Esophagus muscularis mucosa (tissue), 4 donors: ENCODE measurements around the gene USH1G. TPM values are rescaled to one million over a fixed set of nuclear protein-coding genes. Genes with fewer than 3 reads are reported as not detected.

Experiments used
- DNase-seq: peaks from one replicate; pipeline ENCODE4 v3.0.0-alpha.2; 2017; ENCODE audit errors: extremely low spot score
- H3K27ac ChIP-seq, 4 donors: fragments of 200-600 bp; sonication (generic); replicated peaks in 1 of 4; 1 replicate in 3 of 4; 2 replicates in 1 of 4; pipeline ENCODE4 v1.5.1; 2016 to 2019; ENCODE audit warnings: mild to moderate bottlenecking in 1 of 4
- H3K27me3 ChIP-seq, 4 donors: fragments of 200-600 bp; sonication (generic); one replicate each; pipeline versions ENCODE4 v1.5.1 to v1.6.0; 2016 to 2019
- H3K36me3 ChIP-seq, 4 donors: fragments of 200-600 bp; sonication (generic); one replicate each; pipeline ENCODE4 v1.5.1; 2016 to 2019
- H3K4me1 ChIP-seq, 4 donors: fragments of 200-600 bp; sonication (generic); one replicate each; pipeline ENCODE4 v1.5.1; 2016 to 2019
- H3K4me3 ChIP-seq, 4 donors: fragments of 200-600 bp; sonication (generic); 1 replicate in 2 of 4; 2 replicates in 2 of 4; pipeline ENCODE4 v1.5.1; 2016 to 2019; ENCODE audit warnings: mild to moderate bottlenecking in 4 of 4, moderate library complexity in 1 of 4
- H3K9me3 ChIP-seq, 4 donors: fragments of 200-600 bp; sonication (generic); 1 replicate in 3 of 4; 2 replicates in 1 of 4; pipeline ENCODE4 v1.5.1; 2016 to 2019
- EP300 ChIP-seq: sonication (generic); formaldehyde crosslinking; IDR thresholded peaks from one replicate; pipeline ENCODE4 v1.6.1; 2017; ENCODE audit warnings: antibody characterized with exemption
- POLR2A ChIP-seq: fragments of 450-650 bp; IDR thresholded peaks from one replicate; pipeline ENCODE4 v1.6.1; 2017; ENCODE audit warnings: antibody characterized with exemption, moderate library complexity, mild to moderate bottlenecking, low read depth
- POLR2AphosphoS5 ChIP-seq, 2 donors: sonication (generic); formaldehyde crosslinking; IDR thresholded peaks; one replicate each; pipeline ENCODE4 v1.6.1; 2017; ENCODE audit warnings: antibody characterized with exemption in 2 of 2
- WGBS: methylation state at CpG from one replicate; pipeline ENCODE4 v1.1.5; 2018; 5-methylcytosine and 5-hydroxymethylcytosine counted together
- intact Hi-C: fragments of 100-400 bp; cut with DNase I; formaldehyde crosslinking; loops from one replicate; pipeline ENCODE4 v1.15.1; 2023
- total RNA-seq, 4 donors: library from RNA; depleted of rRNA; stranded (reverse); fragments of >200 nt; gene quantifications; one replicate each; pipeline versions ENCODE4 v1.1.0 to v1.2.1, GENCODE V29; 2016
- TF ChIP-seq, protein P1 (sequence below), 3 experiments: fragments of 200-600 bp in 2 of 3; fragments of 450-650 bp in 1 of 3; sonication (generic) in 2 of 3; IDR thresholded peaks; one replicate each; pipeline ENCODE4 v1.5.1; 2017 to 2019; ENCODE audit warnings: antibody characterized with exemption in 3 of 3, mild to moderate bottlenecking in 2 of 3, moderate library complexity in 1 of 3

USH1G gene
- under 1 TPM in 1 of 4 donors, not detected in 3; 0.39 TPM for total RNA-seq

DNA sequence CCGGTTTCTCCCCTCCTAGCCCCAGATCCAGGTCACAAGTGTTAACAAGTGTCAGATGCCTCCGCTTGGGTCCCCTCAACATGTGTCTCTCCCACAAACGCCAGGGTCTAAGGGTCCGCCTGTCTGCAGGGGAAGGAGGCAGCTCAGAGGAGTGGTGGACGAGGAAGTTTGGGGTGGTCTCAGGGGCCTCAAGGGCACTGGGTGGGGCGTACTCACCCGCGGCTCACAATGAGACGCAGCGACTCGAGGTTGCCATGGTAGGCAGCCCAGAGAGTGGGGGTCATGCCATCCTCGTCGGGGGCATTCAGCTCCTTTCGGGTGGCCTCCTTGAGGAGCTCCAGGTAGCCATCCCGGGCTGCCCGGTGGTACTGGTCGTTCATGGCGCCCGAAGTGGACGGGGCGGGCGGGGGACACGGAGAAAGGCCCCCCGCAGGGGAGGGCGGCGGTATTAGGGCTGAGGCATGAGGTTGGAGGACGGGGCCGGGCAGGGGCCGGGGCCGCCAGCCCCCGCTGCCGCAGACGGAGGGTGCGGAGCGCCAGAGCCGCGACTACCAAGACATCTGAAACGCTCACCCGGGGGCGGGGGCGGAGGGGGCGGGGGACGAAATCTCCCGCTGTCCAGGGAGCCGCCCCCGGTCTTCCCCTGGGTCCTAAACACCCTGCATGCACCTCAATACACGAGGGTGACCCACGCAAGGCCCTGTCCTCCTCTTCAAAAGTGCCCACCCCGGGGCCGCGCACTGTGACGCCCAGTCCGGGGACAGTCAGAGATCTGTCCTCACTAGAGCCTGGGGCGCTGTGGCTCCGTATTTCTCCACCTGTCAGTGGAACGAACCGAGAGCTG lies at the start of gene USH1G:
USH1G (minus strand) TSS at position 562 of the 844 bp plus-strand sequence; CDS start at position 380, 182 bp downstream.
- Histone ChIP-seq H3K27ac (no peak within 1 kb of the TSS), H3K4me1 (peaks cover 21 to 38% (median 27%) of the 10 kb centered on the region in 4 donors), H3K27me3 (peaks cover 7 to 93% (median 38%) of the 10 kb centered on the region in 4 donors), H3K9me3 (no peaks in the 10 kb centered on the region), H3K36me3 (no peaks in the 10 kb centered on the region), H3K4me3 (peak within 1 kb of the TSS; percentile 38 to 53 (median 42))
- intact Hi-C loops: loop anchor here (5.0 kb wide), 1 partner anchor 34 kb away; no protein-coding TSS in a partner anchor
- TF ChIP-seq POLR2AphosphoS5 (IDR thresholded peaks at IDR 0.05): no peak
- TF ChIP-seq, protein P1, sequence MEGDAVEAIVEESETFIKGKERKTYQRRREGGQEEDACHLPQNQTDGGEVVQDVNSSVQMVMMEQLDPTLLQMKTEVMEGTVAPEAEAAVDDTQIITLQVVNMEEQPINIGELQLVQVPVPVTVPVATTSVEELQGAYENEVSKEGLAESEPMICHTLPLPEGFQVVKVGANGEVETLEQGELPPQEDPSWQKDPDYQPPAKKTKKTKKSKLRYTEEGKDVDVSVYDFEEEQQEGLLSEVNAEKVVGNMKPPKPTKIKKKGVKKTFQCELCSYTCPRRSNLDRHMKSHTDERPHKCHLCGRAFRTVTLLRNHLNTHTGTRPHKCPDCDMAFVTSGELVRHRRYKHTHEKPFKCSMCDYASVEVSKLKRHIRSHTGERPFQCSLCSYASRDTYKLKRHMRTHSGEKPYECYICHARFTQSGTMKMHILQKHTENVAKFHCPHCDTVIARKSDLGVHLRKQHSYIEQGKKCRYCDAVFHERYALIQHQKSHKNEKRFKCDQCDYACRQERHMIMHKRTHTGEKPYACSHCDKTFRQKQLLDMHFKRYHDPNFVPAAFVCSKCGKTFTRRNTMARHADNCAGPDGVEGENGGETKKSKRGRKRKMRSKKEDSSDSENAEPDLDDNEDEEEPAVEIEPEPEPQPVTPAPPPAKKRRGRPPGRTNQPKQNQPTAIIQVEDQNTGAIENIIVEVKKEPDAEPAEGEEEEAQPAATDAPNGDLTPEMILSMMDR (IDR thresholded peaks at IDR 0.05): no peak
- TF ChIP-seq POLR2A: no peak
- no peak for TF ChIP-seq EP300
- WGBS: 12% methylated on average over 21 of the region's 57 CpGs
- no peak for DNase-seq

GRCh38 chr17:74972107-74972972 lies 49.3 kb upstream of the USH1G start, which contains the start of gene HID1:
Gene HID1 (minus strand): TSS chr17:74972759. CDS start chr17:74972656, 103 bp downstream.
- WGBS: 4% methylated on average over 11 of the region's 95 CpGs
- H3K27ac ChIP-seq: peak within 1 kb of the TSS; percentile 43 to 71 (median 57)

GRCh38 chr17:74971842-74972106 lies 48.7 kb upstream of the USH1G start:
- Histone ChIP-seq H3K36me3 (no peaks in the 10 kb centered on the region), H3K9me3 (no peaks in the 10 kb centered on the region), H3K4me3 (peak overlapping the region; percentile 69 to 88 (median 74)), H3K27me3 (peaks cover 0 to 37% (median 0%) of the 10 kb centered on the region in 4 donors), H3K27ac (peak overlapping the region; percentile 43 to 71 (median 57)), H3K4me1 (peaks cover 14 to 26% (median 20%) of the 10 kb centered on the region in 4 donors)
- DNase-seq: no peak
- intact Hi-C loops: loop anchor here (5.0 to 10.0 kb wide), 3 partner anchors 36 to 133 kb away; partner anchors contain the start of gene ARMC7
- no peak for TF ChIP-seq POLR2AphosphoS5 (IDR thresholded peaks at IDR 0.05)
- TF ChIP-seq, protein P1 (IDR thresholded peaks at IDR 0.05): no peak
- no peak for TF ChIP-seq EP300
- no peak for TF ChIP-seq POLR2A
- WGBS: 54% methylated on average over 9 of the region's 9 CpGs

More at GRCh38 chr17:74972107-74972972, 49.3 kb upstream of the USH1G start, which contains the start of gene HID1:
- peak in 1 of 2 donors; percentile 6 for TF ChIP-seq POLR2AphosphoS5 (IDR thresholded peaks at IDR 0.05)
- TF ChIP-seq EP300: no peak
- Histone ChIP-seq H3K27me3 (peaks cover 0 to 37% (median 0%) of the 10 kb centered on the region in 4 donors), H3K4me1 (peaks cover 14 to 26% (median 20%) of the 10 kb centered on the region in 4 donors), H3K4me3 (peak within 1 kb of the TSS; percentile 69 to 88 (median 74)), H3K9me3 (no peaks in the 10 kb centered on the region), H3K36me3 (no peaks in the 10 kb centered on the region)
- intact Hi-C loops: loop anchor here (5.0 to 10.0 kb wide), 3 partner anchors 35 to 132 kb away; partner anchors contain the start of gene ARMC7
- DNase-seq: no peak

- DNase-seq: no peak
- peak overlapping the region; percentile 43 to 71 (median 57) for H3K27ac ChIP-seq
- H3K4me3 ChIP-seq: peak overlapping the region; percentile 69 to 88 (median 74)
- TF ChIP-seq, protein P1 (IDR thresholded peaks at IDR 0.05): no peak
- TF ChIP-seq POLR2A: no peak
- no peak for TF ChIP-seq POLR2AphosphoS5 (IDR thresholded peaks at IDR 0.05)
- no peak for TF ChIP-seq EP300
- peaks cover 14 to 26% (median 20%) of the 10 kb centered on the region in 4 donors for H3K4me1 ChIP-seq
- intact Hi-C loops: loop anchor here (5.0 to 10.0 kb wide), 3 partner anchors 36 to 134 kb away; partner anchors contain the start of gene ARMC7
- 82% methylated on average over 7 of the region's 8 CpGs for WGBS
- peaks cover 0 to 37% (median 0%) of the 10 kb centered on the region in 4 donors for H3K27me3 ChIP-seq
- H3K36me3 ChIP-seq: no peaks in the 10 kb centered on the region
- H3K9me3 ChIP-seq: no peaks in the 10 kb centered on the region
Measured at GRCh38 chr17:74971069-74971841, 48.2 kb upstream of the USH1G start.
